DMS53 (cell line): ENCODE results near the gene OR5K1.
A peak's percentile ranks its signal among the peaks of the same experiment; 100 is the strongest.

ENCODE experiments used
- DNase-seq: peaks from one replicate; lab custom pipeline; 2025; lab: John Stamatoyannopoulos, UW

Gene OR5K1

GRCh38 chr3:98462901-98463300 lies at the start of gene OR5K1:
TSS of gene OR5K1 (plus strand) at chr3:98463201. CDS start at chr3:98469577, 6,376 bp downstream.
- no peak for DNase-seq

GRCh38 chr3:98432575-98432974 lies 30.4 kb upstream of the OR5K1 start:
- no peak for DNase-seq

GRCh38 chr3:98433764-98434163 lies 29.2 kb upstream of the OR5K1 start:
- DNase-seq: no peak

GRCh38 chr3:98434412-98434811 lies 28.6 kb upstream of the OR5K1 start:
- DNase-seq: no peak

GRCh38 chr3:98440283-98440682 lies 22.7 kb upstream of the OR5K1 start:
- peak; percentile 66 for DNase-seq

- peak; percentile 15 for DNase-seq
Measured at GRCh38 chr3:98445949-98446406, 17.0 kb upstream of the OR5K1 start.

GRCh38 chr3:98449606-98450193 lies 13.3 kb upstream of the OR5K1 start:
- DNase-seq: no peak

- DNase-seq: no peak
Measured at GRCh38 chr3:98450372-98450771, 12.6 kb upstream of the OR5K1 start.

GRCh38 chr3:98453827-98454226 lies 9.2 kb upstream of the OR5K1 start:
- DNase-seq: no peak

- no peak for DNase-seq
Measured at GRCh38 chr3:98454929-98455328, 8.1 kb upstream of the OR5K1 start.

- DNase-seq: no peak
Measured at GRCh38 chr3:98457543-98457942, 5.5 kb upstream of the OR5K1 start.

- DNase-seq: no peak
Measured at GRCh38 chr3:98460220-98460619, 2.8 kb upstream of the OR5K1 start.

GRCh38 chr3:98482717-98483482 lies 19.9 kb downstream of the OR5K1 start:
- peak; percentile 6 for DNase-seq

- no peak for DNase-seq
Measured at GRCh38 chr3:98483626-98484025, 20.6 kb downstream of the OR5K1 start.

- no peak for DNase-seq
Measured at GRCh38 chr3:98497381-98497780, 34.4 kb downstream of the OR5K1 start, which contains the start of gene OR5K2. TSS of gene OR5K2 (plus strand) at chr3:98497681. CDS start at chr3:98497681, 0 bp downstream.

- DNase-seq: peak; percentile 56
Measured at GRCh38 chr3:98500019-98500418, 37.0 kb downstream of the OR5K1 start.

- no peak for DNase-seq
Measured at GRCh38 chr3:98501270-98501669, 38.3 kb downstream of the OR5K1 start.

- no peak for DNase-seq
Measured at GRCh38 chr3:98501863-98502576, 39.0 kb downstream of the OR5K1 start.

GRCh38 chr3:98504539-98504938 lies 41.5 kb downstream of the OR5K1 start:
- DNase-seq: no peak

GRCh38 chr3:98508582-98508981 lies 45.6 kb downstream of the OR5K1 start:
- DNase-seq: no peak

- DNase-seq: no peak
Measured at GRCh38 chr3:98512576-98512975, 49.6 kb downstream of the OR5K1 start.

GRCh38 chr3:98513091-98513511 lies 50.1 kb downstream of the OR5K1 start:
- DNase-seq: peak; percentile 30

- no peak for DNase-seq
Measured at GRCh38 chr3:98513736-98514135, 50.7 kb downstream of the OR5K1 start.
